ENCODE results near the gene MYL5.
"Not testable (repeated sequence)": the region's sequence is repeated elsewhere in the genome, so short reads cannot be mapped to it uniquely, and the experiment has no call there.

The MYL5 gene

GRCh38 chr4:729336-730315 is 55.3 kb downstream of the MYL5 start:
- no peak for DNase-seq (ENCODE audit: low read depth in 2 of 2)

GRCh38 chr4:730511-730910 is 56.2 kb downstream of the MYL5 start:
- DNase-seq (ENCODE audit: low read depth in 2 of 2) = no peak

- not testable (repeated sequence) for DNase-seq (ENCODE audit: low read depth in 2 of 2)
Measured at GRCh38 chr4:730946-731904, 56.9 kb downstream of the MYL5 start.
